Endothelial cell of coronary artery (primary cell): ENCODE results near the gene DHRS7. TPM values are rescaled to one million over a fixed set of nuclear protein-coding genes. Genes with fewer than 3 reads are reported as not detected.

Experiments
- total RNA-seq: library from RNA; depleted of rRNA; stranded (reverse); fragments of >200 nt; gene quantifications from 2 replicates; pipeline ENCODE4 v1.2.3, GENCODE V29; 2014

The DHRS7 gene
- 75.1 and 122 TPM in 2 replicates for total RNA-seq

GRCh38 chr14:60164712-60165546 is at the start of gene DHRS7:
Gene DHRS7, minus strand, starts transcription at chr14:60165398. Its CDS starts 89 bp downstream, at chr14:60165309.

Other genes starting within 250 kb of the DHRS7 start
- gene LRRC9, start 245.3 kb downstream of the DHRS7 start, total RNA-seq, result not detected in 2 replicates
- gene PCNX4, start 73.5 kb downstream of the DHRS7 start, total RNA-seq, result 30.5 and 42.8 TPM in 2 replicates
- gene PPM1A, start 83.8 kb upstream of the DHRS7 start, total RNA-seq, result 13.9 and 18.6 TPM in 2 replicates